Skeletal muscle tissue (tissue), 4 donors: ENCODE results near the gene OTOG. TPM values are rescaled to one million over a fixed set of nuclear protein-coding genes. Genes with fewer than 3 reads are reported as not detected.

ENCODE experiments used
- H3K27ac ChIP-seq: one replicate; pipeline ENCODE4 v1.7.0; 2013; ENCODE audit warnings: mild to moderate bottlenecking, low read depth, low read length, inconsistent platforms
- H3K27me3 ChIP-seq, 3 donors: one replicate each; pipeline ENCODE4 v1.7.0; 2013; ENCODE audit warnings: low read length in 3 of 3; ENCODE audit not compliant: control insufficient read depth in 3 of 3, insufficient read depth in 3 of 3
- H3K36me3 ChIP-seq, 3 donors: one replicate each; pipeline ENCODE4 v1.7.0; 2013; ENCODE audit warnings: low read length in 3 of 3; ENCODE audit not compliant: control insufficient read depth in 3 of 3, insufficient read depth in 3 of 3
- H3K4me1 ChIP-seq, 3 donors: one replicate each; pipeline ENCODE4 v1.7.0; 2013; ENCODE audit warnings: low read length in 3 of 3, mild to moderate bottlenecking in 3 of 3; ENCODE audit not compliant: control insufficient read depth in 3 of 3, insufficient read depth in 3 of 3
- H3K4me3 ChIP-seq, 3 donors: one replicate each; pipeline ENCODE4 v1.7.0; 2013; ENCODE audit warnings: low read length in 3 of 3
- H3K9ac ChIP-seq, 3 donors: one replicate each; pipeline ENCODE4 v1.7.0; 2013; ENCODE audit warnings: low read length in 3 of 3, mild to moderate bottlenecking in 3 of 3, moderate library complexity in 2 of 3, low read depth in 1 of 3
- H3K9me3 ChIP-seq, 3 donors: one replicate each; pipeline ENCODE4 v1.7.0; 2013; ENCODE audit warnings: low read length in 3 of 3; ENCODE audit not compliant: control insufficient read depth in 3 of 3
- total RNA-seq: library from RNA; depleted of rRNA; stranded (reverse); fragments of >200 nt; gene quantifications from one replicate; pipeline ENCODE4 v1.2.3, GENCODE V29; 2014
- donor health status: Osteomylitis.

Gene OTOG
- total RNA-seq, 1 donor from 2014 or later: under 0.01 TPM

- no peak overlapping the region for H3K27ac ChIP-seq
- H3K9me3 ChIP-seq: no peaks in the 10 kb centered on the region
- no peak overlapping the region for H3K9ac ChIP-seq
- peaks cover 0 to 4% (median 0%) of the 10 kb centered on the region in 3 donors for H3K27me3 ChIP-seq
- H3K4me1 ChIP-seq: peaks cover 8 to 12% (median 10%) of the 10 kb centered on the region in 3 donors
- no peaks in the 10 kb centered on the region for H3K36me3 ChIP-seq
- H3K4me3 ChIP-seq: no peak overlapping the region
Measured at GRCh38 chr11:17645190-17645970, 98.3 kb downstream of the OTOG start.

- Histone ChIP-seq H3K36me3 (no peaks in the 10 kb centered on the region), H3K4me3 (no peak overlapping the region), H3K4me1 (peaks cover 8 to 14% (median 14%) of the 10 kb centered on the region in 3 donors), H3K27ac (no peak overlapping the region), H3K9ac (no peak overlapping the region), H3K9me3 (no peaks in the 10 kb centered on the region), H3K27me3 (peaks cover 0 to 4% (median 4%) of the 10 kb centered on the region in 3 donors)
Measured at GRCh38 chr11:17646451-17647145, 99.5 kb downstream of the OTOG start.

- no peak overlapping the region for H3K27ac ChIP-seq
Measured at GRCh38 chr11:17648528-17648927, 101.5 kb downstream of the OTOG start.

GRCh38 chr11:17649261-17649660 lies 102.2 kb downstream of the OTOG start:
- H3K27me3 ChIP-seq: peaks cover 0 to 4% (median 4%) of the 10 kb centered on the region in 3 donors
- peaks cover 8 to 21% (median 12%) of the 10 kb centered on the region in 3 donors for H3K4me1 ChIP-seq
- H3K9me3 ChIP-seq: no peaks in the 10 kb centered on the region
- no peak overlapping the region for H3K9ac ChIP-seq
- H3K4me3 ChIP-seq: no peak overlapping the region
- H3K36me3 ChIP-seq: no peaks in the 10 kb centered on the region
- no peak overlapping the region for H3K27ac ChIP-seq

More at GRCh38 chr11:17648528-17648927, 101.5 kb downstream of the OTOG start:
- no peaks in the 10 kb centered on the region for H3K36me3 ChIP-seq
- H3K4me1 ChIP-seq: peaks cover 8 to 21% (median 14%) of the 10 kb centered on the region in 3 donors
- H3K9me3 ChIP-seq: no peaks in the 10 kb centered on the region
- no peak overlapping the region for H3K4me3 ChIP-seq
- H3K27me3 ChIP-seq: peaks cover 0 to 4% (median 4%) of the 10 kb centered on the region in 3 donors
- no peak overlapping the region for H3K9ac ChIP-seq

GRCh38 chr11:17649696-17650095 lies 102.6 kb downstream of the OTOG start:
- Histone ChIP-seq H3K27me3 (peaks cover 0 to 4% (median 4%) of the 10 kb centered on the region in 3 donors), H3K27ac (no peak overlapping the region), H3K4me3 (no peak overlapping the region), H3K9me3 (no peaks in the 10 kb centered on the region), H3K4me1 (peaks cover 8 to 21% (median 12%) of the 10 kb centered on the region in 3 donors), H3K36me3 (no peaks in the 10 kb centered on the region), H3K9ac (no peak overlapping the region)

GRCh38 chr11:17650127-17650911 lies 103.3 kb downstream of the OTOG start:
- Histone ChIP-seq H3K36me3 (no peaks in the 10 kb centered on the region), H3K27me3 (peaks cover 0 to 4% (median 4%) of the 10 kb centered on the region in 3 donors), H3K9ac (no peak overlapping the region), H3K27ac (no peak overlapping the region), H3K4me1 (peaks cover 8 to 21% (median 12%) of the 10 kb centered on the region in 3 donors), H3K4me3 (no peak overlapping the region), H3K9me3 (peaks cover 0 to under 1% (median 0%) of the 10 kb centered on the region in 3 donors)

- Histone ChIP-seq H3K9ac (no peak overlapping the region), H3K36me3 (no peaks in the 10 kb centered on the region), H3K27me3 (peaks cover 0 to 4% (median 4%) of the 10 kb centered on the region in 3 donors), H3K27ac (no peak overlapping the region), H3K4me3 (no peak overlapping the region), H3K9me3 (peaks cover 0 to 5% (median 0%) of the 10 kb centered on the region in 3 donors), H3K4me1 (peaks cover 8 to 21% (median 12%) of the 10 kb centered on the region in 3 donors)
Measured at GRCh38 chr11:17651061-17651460, 104.0 kb downstream of the OTOG start.

GRCh38 chr11:17651681-17652080 lies 104.6 kb downstream of the OTOG start:
- Histone ChIP-seq H3K4me1 (peaks cover 8 to 21% (median 12%) of the 10 kb centered on the region in 3 donors), H3K9ac (no peak overlapping the region), H3K9me3 (peaks cover 0 to 5% (median 0%) of the 10 kb centered on the region in 3 donors), H3K27ac (no peak overlapping the region), H3K4me3 (no peak overlapping the region), H3K27me3 (peaks cover 0 to 4% (median 4%) of the 10 kb centered on the region in 3 donors), H3K36me3 (no peaks in the 10 kb centered on the region)

- no peak overlapping the region for H3K4me3 ChIP-seq
- peaks cover 8 to 21% (median 12%) of the 10 kb centered on the region in 3 donors for H3K4me1 ChIP-seq
- H3K9ac ChIP-seq: no peak overlapping the region
- no peaks in the 10 kb centered on the region for H3K36me3 ChIP-seq
- peaks cover 0 to 4% (median 4%) of the 10 kb centered on the region in 3 donors for H3K27me3 ChIP-seq
- H3K27ac ChIP-seq: no peak overlapping the region
- peaks cover 0 to 5% (median 0%) of the 10 kb centered on the region in 3 donors for H3K9me3 ChIP-seq
Measured at GRCh38 chr11:17652556-17652955, 105.5 kb downstream of the OTOG start.
